H1 (cell line): ENCODE results near the gene TBC1D16. TPM values are rescaled to one million over a fixed set of nuclear protein-coding genes. Genes with fewer than 3 reads are reported as not detected.

Source experiments
- CTCF ChIA-PET: fragments of 300-600 bp; sonication (Branson Sonifier 250); formaldehyde crosslinking; loops from one replicate; lab custom pipeline; 2021; ENCODE audit not compliant: partially characterized antibody; lab: Charles Lee
- POLR2A ChIA-PET: fragments of 300-600 bp; sonication (Branson Sonifier 250); formaldehyde crosslinking; loops from one replicate; lab custom pipeline; 2021; ENCODE audit warnings: inconsistent platforms; ENCODE audit not compliant: partially characterized antibody; lab: Charles Lee
- DNase-seq, 2 experiments: peaks; one replicate each; pipeline versions ENCODE4 v3.0.0 to v3.0.0-alpha.2; 2010 to 2022; ENCODE audit warnings: low spot score in 2 of 2, low read depth in 1 of 2, mixed read lengths in 1 of 2
- FAIRE-seq: peaks from 2 replicates; lab custom pipeline; 2011; peaks lifted over from hg19 to GRCh38; lab: Jason Lieb, UNC
- H2AFZ ChIP-seq: 2 replicates; pipeline ENCODE4 v1.8.1; 2012; ENCODE audit warnings: low read length, inconsistent platforms
- H2AK5ac ChIP-seq: 2 replicates; pipeline ENCODE4 v1.6.1; 2013; ENCODE audit warnings: low read depth, low read length
- H2BK120ac ChIP-seq: replicated peaks from 2 replicates; pipeline ENCODE3; 2013; ENCODE audit warnings: low read depth, low read length, inconsistent platforms
- H2BK12ac ChIP-seq: 2 replicates; pipeline ENCODE4 v1.6.1; 2013; ENCODE audit warnings: low read depth, low read length
- H2BK15ac ChIP-seq: 2 replicates; pipeline ENCODE4 v1.6.1; 2013; ENCODE audit warnings: low read length
- H2BK20ac ChIP-seq: 2 replicates; pipeline ENCODE4 v1.6.1; 2013; ENCODE audit warnings: low read length
- H2BK5ac ChIP-seq: 2 replicates; pipeline ENCODE4 v1.6.1; 2013; ENCODE audit warnings: low read depth, low read length
- H3K14ac ChIP-seq: 2 replicates; pipeline ENCODE4 v1.6.1; 2013; ENCODE audit warnings: inconsistent platforms; ENCODE audit not compliant: insufficient read length
- H3K18ac ChIP-seq: 2 replicates; pipeline ENCODE4 v1.6.1; 2013; ENCODE audit warnings: low read length; ENCODE audit errors: extremely low read depth
- H3K23ac ChIP-seq: 2 replicates; pipeline ENCODE4 v1.6.1; 2013; ENCODE audit warnings: inconsistent platforms; ENCODE audit not compliant: insufficient read length
- H3K23me2 ChIP-seq: 2 replicates; pipeline ENCODE4 v1.6.1; 2013; ENCODE audit warnings: low read depth, low read length
- H3K27ac ChIP-seq: 2 replicates; pipeline ENCODE4 v1.6.1; 2011; ENCODE audit warnings: low read depth, low read length, inconsistent platforms
- H3K27me3 ChIP-seq, 4 experiments: replicated peaks in 1 of 4; 1 replicate in 1 of 4; 2 replicates in 3 of 4; pipeline versions ENCODE4 v1.6.1 to v1.8.1; 2011 to 2013; ENCODE audit warnings: low read length in 3 of 4, mild to moderate bottlenecking in 3 of 4, inconsistent platforms in 2 of 4, mixed read lengths in 2 of 4, moderate library complexity in 1 of 4; ENCODE audit not compliant: control insufficient read depth in 3 of 4, insufficient read depth in 3 of 4; ENCODE audit errors: extremely low read depth in 1 of 4
- H3K36me3 ChIP-seq, 4 experiments: 2 replicates each; pipeline versions ENCODE4 v1.6.1 to v1.8.1; 2011 to 2013; ENCODE audit warnings: mild to moderate bottlenecking in 4 of 4, low read length in 3 of 4, moderate library complexity in 2 of 4, control low read depth in 1 of 4, inconsistent platforms in 1 of 4; ENCODE audit not compliant: insufficient read depth in 4 of 4, control insufficient read depth in 2 of 4
- H3K4ac ChIP-seq: replicated peaks from 2 replicates; pipeline ENCODE3; 2013; ENCODE audit warnings: low read length, low read depth, mixed read lengths, inconsistent platforms; ENCODE audit not compliant: insufficient read length
- H3K4me1 ChIP-seq, 4 experiments: replicated peaks in 1 of 4; 1 replicate in 1 of 4; 2 replicates in 3 of 4; pipeline versions ENCODE4 v1.6.1 to v1.8.1; 2011 to 2013; ENCODE audit warnings: low read length in 3 of 4, inconsistent platforms in 2 of 4, mixed read lengths in 1 of 4; ENCODE audit not compliant: insufficient read depth in 4 of 4, control insufficient read depth in 3 of 4
- H3K4me2 ChIP-seq, 2 experiments: 2 replicates each; pipeline versions ENCODE4 v1.6.1 to v1.8.1; 2011 to 2013; ENCODE audit warnings: low read depth in 2 of 2, low read length in 2 of 2, control low read depth in 1 of 2, inconsistent platforms in 1 of 2, mild to moderate bottlenecking in 1 of 2; ENCODE audit not compliant: insufficient read depth in 1 of 2
- H3K4me3 ChIP-seq, 4 experiments: fragments of 200-600, 300-600 bp in 1 of 4; sonication (generic), shearing (Covaris generic), sonication (Bioruptor Twin) in 1 of 4; 2 replicates each; pipeline versions ENCODE4 v1.5.1 to v1.8.1; 2011 to 2016; ENCODE audit warnings: low read length in 4 of 4, low read depth in 3 of 4, control low read depth in 2 of 4, inconsistent platforms in 2 of 4, mild to moderate bottlenecking in 2 of 4, mixed read lengths in 1 of 4, moderate library complexity in 1 of 4; ENCODE audit not compliant: insufficient read depth in 2 of 4; ENCODE audit errors: extremely low read depth in 1 of 4
- H3K56ac ChIP-seq: replicated peaks from 2 replicates; pipeline ENCODE3; 2013; ENCODE audit warnings: low read depth, mild to moderate bottlenecking, mixed read lengths, low read length, inconsistent platforms; ENCODE audit not compliant: insufficient read length
- H3K79me1 ChIP-seq: 2 replicates; pipeline ENCODE4 v1.6.1; 2013; ENCODE audit warnings: low read depth, low read length, control low read depth
- H3K79me2 ChIP-seq, 2 experiments: 2 replicates each; pipeline versions ENCODE4 v1.6.1 to v1.8.1; 2012 to 2013; ENCODE audit warnings: low read length in 2 of 2, mild to moderate bottlenecking in 2 of 2, inconsistent platforms in 1 of 2; ENCODE audit not compliant: insufficient read depth in 2 of 2, control insufficient read depth in 1 of 2
- H3K9ac ChIP-seq, 4 experiments: replicated peaks in 1 of 4; 1 replicate in 1 of 4; 2 replicates in 3 of 4; pipeline versions ENCODE4 v1.6.1 to v1.8.1; 2011 to 2013; ENCODE audit warnings: low read depth in 3 of 4, low read length in 3 of 4, control low read depth in 2 of 4, mild to moderate bottlenecking in 2 of 4, moderate library complexity in 2 of 4, inconsistent platforms in 1 of 4; ENCODE audit errors: extremely low read depth in 1 of 4
- H3K9me3 ChIP-seq, 2 experiments: 2 replicates each; pipeline versions ENCODE4 v1.6.1 to v1.8.1; 2012 to 2013; ENCODE audit warnings: mild to moderate bottlenecking in 2 of 2, moderate library complexity in 2 of 2, control low read depth in 1 of 2, inconsistent platforms in 1 of 2, low read depth in 1 of 2, low read length in 1 of 2, mixed read lengths in 1 of 2; ENCODE audit not compliant: insufficient read depth in 2 of 2
- H4K20me1 ChIP-seq, 2 experiments: replicated peaks in 1 of 2; 2 replicates each; pipeline versions ENCODE3 to v1.8.1; 2011 to 2013; ENCODE audit warnings: inconsistent platforms in 2 of 2, low read length in 2 of 2, mild to moderate bottlenecking in 1 of 2; ENCODE audit not compliant: insufficient read depth in 2 of 2, control insufficient read depth in 1 of 2
- H4K5ac ChIP-seq: 2 replicates; pipeline ENCODE4 v1.6.1; 2013; ENCODE audit warnings: low read length, low read depth, mixed read lengths, inconsistent platforms; ENCODE audit not compliant: insufficient read length
- H4K8ac ChIP-seq: 2 replicates; pipeline ENCODE4 v1.8.0; 2013; ENCODE audit warnings: mild to moderate bottlenecking, moderate library complexity, low read length, inconsistent platforms; ENCODE audit not compliant: insufficient read depth; ENCODE audit errors: extremely low read depth
- H4K91ac ChIP-seq: replicated peaks from 2 replicates; pipeline ENCODE3; 2013; ENCODE audit warnings: low read length, mixed read lengths, inconsistent platforms; ENCODE audit not compliant: insufficient read length
- CBX5 ChIP-seq: fragments of 300-800, 300-1000 bp; sonication (generic); IDR thresholded peaks from 2 replicates; pipeline ENCODE4 v1.7.1; 2016; ENCODE audit warnings: antibody characterized with exemption, low read length, low read depth
- CHD1 ChIP-seq: IDR thresholded peaks from 2 replicates; pipeline ENCODE4 v1.6.1; 2012; ENCODE audit warnings: low read depth, low read length, improper control_type of control experiment
- E2F6 ChIP-seq: IDR thresholded peaks from 2 replicates; pipeline ENCODE4 v1.6.1; 2012; ENCODE audit warnings: inconsistent platforms
- EGR1 ChIP-seq: IDR thresholded peaks from 2 replicates; pipeline ENCODE4 v1.6.1; 2011; ENCODE audit warnings: low read depth, low read length, borderline replicate concordance
- KDM5A ChIP-seq: fragments of 200-600 bp; IDR thresholded peaks from 2 replicates; pipeline ENCODE4 v1.7.1; 2012; ENCODE audit warnings: mild to moderate bottlenecking, low read length, inconsistent platforms, mixed read lengths
- MAFK ChIP-seq: IDR thresholded peaks from 2 replicates; pipeline ENCODE4 v1.6.1; 2012; ENCODE audit warnings: low read depth, mild to moderate bottlenecking, improper control_type of control experiment, low read length
- RNF2 ChIP-seq: fragments of 200-900, 300-1000 bp; sonication (generic); IDR thresholded peaks from 2 replicates; pipeline ENCODE4 v1.7.1; 2016; ENCODE audit warnings: borderline replicate concordance, low read depth, mild to moderate bottlenecking, antibody characterized with exemption, low read length; ENCODE audit not compliant: poor library complexity, severe bottlenecking; ENCODE audit errors: missing control alignments
- SIN3A ChIP-seq, 2 experiments: IDR thresholded peaks in 1 of 2; conservative IDR thresholded peaks in 1 of 2; 2 replicates each; pipeline ENCODE4 v1.6.1; 2011 to 2012; ENCODE audit warnings: low read length in 2 of 2, improper control_type of control experiment in 1 of 2, low read depth in 1 of 2, mild to moderate bottlenecking in 1 of 2
- WGBS, 2 experiments: shearing (Covaris generic) in 1 of 2; methylation state at CpG; one replicate each; pipeline versions ENCODE4 v1.1.6 to v1.1.7; 2013 to 2015; ENCODE audit warnings: low lambda C conversion rate in 2 of 2, mixed read lengths in 2 of 2, inconsistent platforms in 1 of 2, low coverage in 1 of 2, missing lambda C conversion rate in 1 of 2; ENCODE audit not compliant: insufficient replicate concordance in 2 of 2, insufficient coverage in 1 of 2, insufficient read length in 1 of 2; ENCODE audit errors: extremely low coverage in 1 of 2, missing lambda C conversion rate in 1 of 2; 5-methylcytosine and 5-hydroxymethylcytosine counted together
- polyA plus RNA-seq, 7 experiments: library from polyadenylated mRNA; depleted of rRNA in 3 of 7; stranded (reverse) in 5 of 7; unstranded in 2 of 7; fragments of >200 nt in 5 of 7; fragments of 200-250 nt in 2 of 7; gene quantifications; 1 replicate in 5 of 7; 2 replicates in 1 of 7; 4 replicates in 1 of 7; pipeline versions ENCODE4 v1.2.1 to v1.2.3, GENCODE V29; 2011 to 2013; ENCODE audit warnings: missing spikeins in 2 of 7, mixed read lengths in 2 of 7
- total RNA-seq: library from RNA; stranded (reverse); fragmentation: NEBNext Ultra II Directional; extraction: Animal tissue kit (Norgen Biotek cat#: 25700); gene quantifications from 2 replicates; pipeline ENCODE4 v1.2.1, GENCODE V29; 2021

The TBC1D16 gene
- total and polyA plus RNA-seq, 2 of the 8 experiments (the other 6 are each of a cell fraction or from before 2014, with no cell fraction given), result 21.1 to 109 TPM

GRCh38 chr17:79916506-79916905 is 119.2 kb downstream of the TBC1D16 start:
- Histone ChIP-seq H4K91ac (no peak overlapping the region), H3K9ac (no peak overlapping the region), H3K18ac (no peak overlapping the region), H3K79me1 (no peaks in the 10 kb centered on the region), H3K9me3 (no peaks in the 10 kb centered on the region), H2BK20ac (no peak overlapping the region), H2BK15ac (no peak overlapping the region), H4K8ac (no peak overlapping the region), H4K20me1 (peaks cover 0 to 2% of the 10 kb centered on the region in 2 experiments), H2BK5ac (no peak overlapping the region), H3K79me2 (no peaks in the 10 kb centered on the region), H3K4me1 (peaks cover 0 to 8% (median 4%) of the 10 kb centered on the region in 4 experiments; a peak in 5 of 7 replicates), H3K27me3 (peaks cover 0 to 4% (median 0%) of the 10 kb centered on the region in 4 experiments; a peak in 1 of 7 replicates), H2AK5ac (no peak overlapping the region), H3K14ac (no peak overlapping the region), H3K56ac (no peak overlapping the region), H4K5ac (no peak overlapping the region), H2BK12ac (no peak overlapping the region; the same call in 1 of the 2 replicates), H3K4ac (no peak overlapping the region), H2AFZ (no peak overlapping the region), H3K4me2 (no peak overlapping the region), H3K4me3 (no peak overlapping the region), H3K27ac (no peak overlapping the region), H2BK120ac (no peak overlapping the region), H3K23me2 (no peaks in the 10 kb centered on the region), H3K36me3 (no peaks in the 10 kb centered on the region), H3K23ac (no peak overlapping the region)
- DNase-seq (no peak), FAIRE-seq (no peak)
- ChIA-PET POLR2A (interaction anchor here (0.5 to 1.3 kb wide), 2 partner anchors 77 to 101 kb away, joined by 3 to 4 read pairs; partner anchors contain the start of gene CBX4), CTCF (interaction anchor here (0.7 to 14.0 kb wide), 35 partner anchors 7 to 170 kb away, joined by 3 to 181 read pairs (median 6); partner anchors contain the start of gene CBX4)
- no peak for TF ChIP-seq CBX5
- TF ChIP-seq CHD1, result no peak
- TF ChIP-seq E2F6, result no peak
- no peak for TF ChIP-seq KDM5A
- TF ChIP-seq EGR1, result no peak
- no peak for TF ChIP-seq MAFK
- TF ChIP-seq SIN3A (conservative IDR thresholded peaks at IDR 0.05 in 1 of 2, IDR thresholded peaks at IDR 0.05 in 1 of 2; ENCODE audit: low read depth in 1 of 2, low read length in 2 of 2), result no peak
- no peak for TF ChIP-seq RNF2
- 93% methylated on average over 6 of the region's 6 CpGs; no CpG with 5 or more reads in 1 of the 2 experiments for WGBS, 2 experiments
